Peyer's patch (tissue), 4 donors: ENCODE data around the gene DIS3L2.

ENCODE experiments used
- CTCF ChIP-seq, 6 experiments: fragments of 450-650 bp in 4 of 6; fragments of 200-600 bp in 2 of 6; sonication (generic) in 1 of 6; IDR thresholded peaks; one replicate each; pipeline ENCODE4 v1.5.1; 2017 to 2019; ENCODE audit warnings: antibody characterized with exemption in 6 of 6, mild to moderate bottlenecking in 3 of 6, moderate library complexity in 1 of 6
- POLR2A ChIP-seq, 2 donors: fragments of 450-650 bp; IDR thresholded peaks; one replicate each; pipeline ENCODE4 v1.5.1; 2017; ENCODE audit warnings: antibody characterized with exemption in 2 of 2, mild to moderate bottlenecking in 2 of 2, moderate library complexity in 2 of 2

GRCh38 chr2:232322560-232323327, 361.2 kb downstream of the DIS3L2 start:
- TF ChIP-seq CTCF (IDR thresholded peaks at IDR 0.05), result no peak
- TF ChIP-seq POLR2A (IDR thresholded peaks at IDR 0.05), result no peak
